Fibroblast of the aortic adventitia (primary cell): ENCODE data around the gene ARFGAP1. TPM values are rescaled to one million over a fixed set of nuclear protein-coding genes. Genes with fewer than 3 reads are reported as not detected.

Experiments used
- DNase-seq: peaks from one replicate; pipeline ENCODE4 v3.0.0-alpha.2; 2010; ENCODE audit warnings: low read depth
- H3K4me3 ChIP-seq: 2 replicates; pipeline ENCODE4 v1.5.1; 2011; ENCODE audit warnings: low read depth, mild to moderate bottlenecking, control low read depth, low read length, moderate library complexity
- CTCF ChIP-seq: IDR thresholded peaks from 2 replicates; pipeline ENCODE4 v1.5.1; 2011; ENCODE audit warnings: mild to moderate bottlenecking, low read length, control low read depth, inconsistent platforms; ENCODE audit not compliant: insufficient read depth
- total RNA-seq: library from RNA; depleted of rRNA; stranded (reverse); fragments of >200 nt; gene quantifications from 2 replicates; pipeline ENCODE4 v1.2.3, GENCODE V29; 2012; ENCODE audit warnings: low replicate concordance

The ARFGAP1 gene
- total RNA-seq, 1 donor: 45.5 TPM

- H3K4me3 ChIP-seq: no peak overlapping the region
- DNase-seq: no peak
- TF ChIP-seq CTCF: no peak
Measured at GRCh38 chr20:63283397-63284082, 10.9 kb downstream of the ARFGAP1 start.

DNA sequence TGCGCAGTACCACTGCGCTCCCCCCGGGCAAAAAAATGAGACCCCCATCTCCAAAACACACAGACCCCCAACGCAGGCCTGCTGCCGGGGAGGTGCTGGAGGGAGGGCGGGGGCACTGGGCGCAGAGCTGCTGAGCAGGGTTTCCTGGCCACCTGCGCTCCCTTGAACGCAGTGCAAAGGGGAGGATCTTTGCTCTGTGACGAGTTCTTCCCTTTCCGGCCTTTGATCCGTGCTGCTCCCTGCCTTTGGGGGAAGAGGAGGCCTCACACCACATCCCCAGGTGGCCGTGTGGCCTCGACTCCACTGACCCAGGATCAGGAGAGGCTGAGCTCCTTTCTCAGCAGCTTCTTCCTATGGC, 11.4 kb downstream of the ARFGAP1 start:
- no peak for DNase-seq
- H3K4me3 ChIP-seq: no peak overlapping the region
- no peak for TF ChIP-seq CTCF

DNA sequence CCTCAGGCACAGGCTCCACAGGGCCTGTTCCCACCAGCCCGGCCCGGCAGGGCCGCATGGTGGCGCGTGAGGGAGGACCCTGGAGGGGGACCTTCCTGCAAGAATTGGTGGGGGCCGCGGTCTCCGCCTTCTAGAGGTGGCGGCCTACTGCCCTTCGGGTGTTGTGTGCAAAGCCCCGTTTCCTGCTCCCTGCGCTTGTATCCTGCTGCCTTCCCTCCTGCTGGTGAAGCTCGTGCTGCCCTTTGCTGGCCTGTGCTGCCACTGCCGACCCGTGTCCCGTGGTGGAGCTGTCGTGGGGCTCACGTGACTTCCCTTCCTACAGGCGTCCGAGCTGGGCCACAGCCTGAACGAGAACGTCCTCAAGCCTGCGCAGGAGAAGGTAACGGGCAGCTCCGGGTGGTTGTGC, 11.9 kb downstream of the ARFGAP1 start:
- no peak overlapping the region for H3K4me3 ChIP-seq
- DNase-seq: no peak
- TF ChIP-seq CTCF: no peak

DNA sequence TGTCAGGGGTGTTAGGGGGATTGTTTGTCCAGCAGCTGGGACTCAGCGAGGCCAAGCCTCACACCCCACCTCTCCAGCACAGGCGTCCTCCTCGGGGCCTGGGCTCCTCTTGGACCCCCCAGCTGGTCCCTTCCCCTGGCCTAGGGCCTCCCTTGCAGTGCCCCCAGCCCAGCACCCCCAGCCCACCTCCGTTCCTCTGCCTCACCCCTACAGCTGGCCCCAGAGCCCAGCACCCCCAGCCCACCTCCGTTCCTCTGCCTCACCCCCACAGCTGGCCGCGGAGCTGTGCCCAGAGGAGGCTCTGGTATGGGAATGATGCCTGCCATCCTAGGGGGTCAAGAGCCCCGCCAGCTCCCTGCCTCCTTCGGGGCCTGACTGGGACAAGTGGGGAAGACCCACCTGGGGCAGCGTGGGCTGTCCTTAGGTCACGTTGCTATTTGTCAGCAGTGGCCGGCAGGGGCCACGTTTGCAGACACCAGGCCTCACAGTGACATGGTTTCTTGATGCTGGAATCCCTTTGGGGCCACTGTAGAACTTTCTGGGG, 12.4 kb downstream of the ARFGAP1 start:
- TF ChIP-seq CTCF: no peak
- no peak overlapping the region for H3K4me3 ChIP-seq
- DNase-seq: no peak

DNA sequence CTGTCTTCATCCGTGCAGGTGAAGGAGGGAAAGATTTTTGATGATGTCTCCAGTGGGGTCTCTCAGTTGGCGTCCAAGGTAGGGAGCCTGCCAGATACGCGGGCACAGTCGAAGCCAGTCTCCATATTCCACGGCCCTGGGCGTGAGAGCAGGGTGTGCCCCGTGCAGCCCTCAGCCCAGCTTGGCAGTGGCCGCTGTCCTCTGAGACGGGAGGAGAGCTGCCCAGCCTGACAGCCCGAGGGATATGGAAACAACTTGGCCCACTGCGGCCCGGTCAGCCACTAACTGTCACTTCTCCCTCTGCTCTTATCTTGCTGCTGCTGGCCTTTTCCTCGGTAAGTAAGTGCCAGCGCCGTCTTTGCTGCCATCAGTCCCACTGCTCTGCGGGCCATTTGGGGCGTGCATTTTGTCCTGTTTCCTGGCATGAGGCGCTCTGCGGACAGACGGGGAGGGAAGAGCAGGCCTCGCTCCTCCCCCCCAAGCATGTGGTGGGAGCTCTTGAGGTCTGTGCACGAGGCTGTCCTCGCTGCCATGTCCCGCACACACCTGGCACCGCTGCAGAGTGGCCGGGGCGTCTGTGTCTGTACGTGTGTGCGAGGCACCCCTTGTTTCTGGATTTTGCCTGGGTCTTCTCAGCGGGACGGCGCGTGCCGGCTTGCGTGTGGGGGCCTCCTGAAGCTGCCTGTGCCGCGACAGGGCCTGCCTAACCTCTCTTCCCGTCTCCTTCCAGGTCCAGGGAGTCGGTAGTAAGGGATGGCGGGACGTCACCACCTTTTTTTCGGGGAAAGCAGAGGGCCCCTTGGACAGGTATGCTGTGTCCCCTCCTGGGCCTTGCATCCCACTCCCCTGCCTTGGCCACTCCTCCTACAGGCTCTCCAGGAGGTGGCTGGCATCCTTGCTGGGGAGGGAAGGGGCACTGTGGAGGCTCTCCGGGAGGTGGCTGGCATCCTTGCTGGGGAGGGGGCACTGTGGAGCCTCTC, 13.3 kb downstream of the ARFGAP1 start:
- DNase-seq: no peak
- TF ChIP-seq CTCF: no peak
- no peak overlapping the region for H3K4me3 ChIP-seq

GRCh38 chr20:63286781-63287696, 14.4 kb downstream of the ARFGAP1 start:
- no peak for TF ChIP-seq CTCF
- no peak for DNase-seq
- H3K4me3 ChIP-seq: no peak overlapping the region
